HG03175 (cell line): ENCODE results near the gene RYR3.
"Not testable (repeated sequence)": the region's sequence is repeated elsewhere in the genome, so short reads cannot be mapped to it uniquely, and the experiment has no call there.

ENCODE experiments used
- ATAC-seq: cut with Tn5 transposase; IDR thresholded peaks from one replicate; pipeline ENCODE4 v1.9.1; 2021; ENCODE audit warnings: mild to moderate bottlenecking, moderate library complexity; ENCODE audit not compliant: unreplicated experiment

RYR3 gene

GRCh38 chr15:33810073-33810595 lies 499.4 kb downstream of the RYR3 start:
- ATAC-seq, result no peak

DNA sequence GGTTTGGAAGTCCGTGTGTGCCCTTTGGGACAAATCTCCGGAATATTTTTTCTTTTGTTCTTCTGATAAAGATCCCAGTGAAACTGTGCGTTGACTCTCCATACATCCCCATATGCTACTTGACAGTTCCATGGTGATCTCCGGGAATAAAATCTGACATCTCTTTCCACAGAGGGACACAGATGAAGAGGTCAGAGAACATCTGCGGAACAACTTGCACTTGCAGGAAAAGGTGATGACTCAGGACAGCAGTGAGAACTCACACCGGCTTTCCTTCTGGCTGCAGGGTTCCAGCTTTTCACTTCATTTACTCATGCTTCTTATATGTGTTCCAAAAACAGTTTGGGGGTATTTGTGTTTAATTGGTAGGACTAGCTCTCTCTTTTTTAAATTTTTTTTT lies 500.0 kb downstream of the RYR3 start:
- ATAC-seq, result no peak

GRCh38 chr15:33813891-33814290 lies 503.1 kb downstream of the RYR3 start:
- ATAC-seq, result no peak

- not testable (repeated sequence) for ATAC-seq
Observed at GRCh38 chr15:33819499-33819898, 508.7 kb downstream of the RYR3 start.

DNA sequence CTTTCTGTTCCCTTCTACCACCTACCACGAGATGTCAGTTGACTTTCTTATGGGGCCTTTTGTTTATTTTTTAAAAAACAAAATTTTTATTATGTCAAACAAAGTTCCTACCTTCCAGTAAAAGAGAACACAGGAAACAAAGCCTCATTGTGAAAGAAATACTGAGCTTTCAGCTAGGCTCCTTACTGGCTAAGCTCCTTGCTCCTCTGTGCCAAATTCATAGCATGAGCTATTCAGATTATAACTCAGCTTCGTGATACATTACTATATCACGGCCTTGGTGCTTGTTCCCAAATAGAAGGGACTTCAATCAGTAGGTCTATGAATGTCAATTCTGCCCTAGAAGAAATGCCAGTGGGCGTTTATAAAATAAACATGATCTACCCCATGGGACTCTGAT lies 511.7 kb downstream of the RYR3 start:
- ATAC-seq, result no peak

DNA sequence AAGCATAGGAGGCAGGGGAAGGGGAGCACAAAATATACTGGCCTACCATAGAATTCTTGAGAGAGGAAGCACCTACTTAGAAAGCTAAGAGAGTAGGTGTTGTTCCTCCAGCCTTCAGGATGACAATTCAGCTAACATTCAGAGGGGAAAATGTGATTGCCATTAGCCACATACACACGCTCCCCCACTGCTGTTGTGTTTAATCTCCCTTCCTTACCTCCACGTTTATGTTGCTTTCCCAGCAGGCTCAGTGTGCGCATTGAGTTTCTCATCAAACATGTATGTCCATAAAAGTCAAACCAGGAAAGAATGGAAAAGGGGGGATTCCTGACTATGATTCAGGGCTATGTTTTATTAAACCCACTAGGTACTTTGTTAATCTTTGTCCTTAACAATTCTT lies 512.4 kb downstream of the RYR3 start:
- ATAC-seq, result no peak

GRCh38 chr15:33825453-33825852 lies 514.7 kb downstream of the RYR3 start:
- no peak for ATAC-seq

- no peak for ATAC-seq
Observed at GRCh38 chr15:33826201-33826600, 515.4 kb downstream of the RYR3 start.

DNA sequence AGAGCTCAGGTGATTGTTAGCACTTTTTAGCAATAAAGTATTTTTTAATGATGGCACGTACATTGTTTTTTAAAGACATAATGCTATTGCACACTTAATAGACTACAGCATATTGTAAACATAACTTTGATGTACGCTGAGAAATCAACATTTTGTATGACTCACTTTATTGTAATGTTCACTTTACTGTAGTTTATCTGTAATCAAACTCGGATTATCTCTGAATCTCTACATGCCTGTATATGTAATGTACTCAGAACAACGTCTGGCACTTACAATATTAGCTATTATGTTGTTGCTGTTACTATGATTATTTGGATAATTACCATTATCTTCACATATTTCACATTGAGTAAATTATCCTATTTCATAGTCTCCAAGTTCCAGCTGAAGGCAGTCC lies 519.6 kb downstream of the RYR3 start:
- ATAC-seq, result no peak

DNA sequence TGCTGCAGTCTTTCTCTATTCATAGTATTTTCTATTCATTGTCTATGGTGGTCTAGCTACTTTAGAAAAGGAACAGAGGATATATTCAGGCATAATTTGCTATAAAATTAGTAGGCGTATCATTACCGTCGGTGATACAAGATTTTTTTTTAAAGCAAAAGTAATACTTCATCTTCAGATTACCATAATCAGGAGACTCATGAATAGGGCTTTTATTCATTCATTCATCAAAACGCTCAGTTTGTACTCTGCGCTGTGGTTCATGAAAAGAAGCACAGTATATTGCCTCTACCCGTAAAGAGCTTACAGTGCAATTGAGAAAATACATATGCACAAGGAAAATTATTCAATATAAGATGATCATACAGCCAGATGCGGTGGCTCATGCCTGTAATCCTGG lies 520.9 kb downstream of the RYR3 start:
- no peak for ATAC-seq

DNA sequence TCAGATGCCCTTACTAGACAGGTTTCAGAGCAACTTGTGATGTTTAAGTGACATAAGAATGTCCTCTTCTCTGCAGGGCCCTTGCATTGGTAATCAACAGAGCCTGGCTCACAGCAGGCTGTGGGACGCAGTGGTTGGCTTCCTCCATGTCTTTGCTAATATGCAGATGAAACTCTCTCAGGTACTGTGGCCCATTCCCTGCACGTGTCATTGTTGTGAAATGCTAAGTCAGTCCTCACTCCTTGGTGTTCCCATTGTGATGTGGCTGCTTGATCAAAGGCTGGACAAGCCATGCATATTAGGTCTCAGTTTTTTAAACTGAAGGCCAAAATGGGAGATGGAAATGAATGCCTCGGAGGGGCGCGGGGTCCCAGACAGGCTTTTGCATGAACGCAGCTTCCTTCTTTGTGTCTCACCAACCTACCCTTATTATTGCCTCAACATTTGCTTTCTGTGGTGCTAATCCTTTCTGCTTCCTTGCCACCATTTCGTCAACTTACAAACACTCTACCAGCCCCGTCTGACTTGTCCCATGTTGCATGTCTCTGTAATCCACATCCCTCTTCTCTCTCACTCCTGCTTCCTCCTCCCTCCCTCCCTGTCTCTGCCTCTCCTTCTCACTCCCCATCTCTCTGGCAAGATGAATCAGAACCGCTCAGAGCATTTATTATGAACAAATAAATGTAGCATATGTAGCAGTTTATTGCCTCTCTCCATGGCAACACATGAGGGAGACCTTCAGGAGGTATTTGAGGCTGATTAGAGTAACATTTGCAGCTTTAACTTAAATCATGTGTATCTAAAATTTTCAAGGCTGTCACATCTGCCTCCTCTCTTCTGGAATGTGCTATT lies 524.4 kb downstream of the RYR3 start:
- ATAC-seq, result no peak

DNA sequence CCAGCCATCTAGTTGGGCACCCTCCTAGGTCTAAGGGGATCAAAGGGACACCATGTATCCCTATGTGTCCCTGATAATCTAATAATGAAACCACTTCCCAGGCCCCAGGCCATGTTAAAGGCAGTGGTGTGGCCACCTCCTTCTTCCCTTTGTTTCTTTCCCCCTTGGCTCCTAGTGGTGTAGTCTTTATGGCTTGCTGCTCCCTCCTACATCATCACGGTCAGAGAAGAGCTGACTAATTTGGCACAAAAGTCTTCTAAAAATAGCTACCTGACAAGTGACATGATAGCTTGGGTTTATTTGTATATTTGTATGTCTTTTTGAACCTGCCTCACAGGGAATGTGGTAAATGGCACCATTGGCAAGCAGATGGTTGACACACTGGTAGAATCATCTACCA lies 526.5 kb downstream of the RYR3 start:
- ATAC-seq, result no peak

DNA sequence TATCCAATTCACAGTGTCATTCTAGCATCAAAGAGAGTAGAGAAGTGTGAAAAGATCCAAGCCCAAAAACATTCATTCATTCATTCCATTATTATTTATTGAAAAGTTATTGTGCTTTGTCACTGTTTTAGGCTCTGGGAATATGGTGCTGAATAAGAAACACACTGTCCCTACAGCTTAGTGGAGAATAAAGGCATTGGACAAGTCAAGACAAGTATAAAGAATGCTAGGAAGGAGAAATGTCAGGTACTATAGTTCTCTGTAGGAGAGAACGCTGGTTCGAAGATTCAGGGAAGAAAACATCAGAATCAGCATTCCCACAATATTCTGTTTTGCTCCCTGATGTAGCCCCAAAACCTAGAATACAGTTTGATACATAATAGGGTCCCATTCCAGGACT lies 528.8 kb downstream of the RYR3 start:
- no peak for ATAC-seq

- ATAC-seq, result no peak
Observed at GRCh38 chr15:33840615-33841014, 529.8 kb downstream of the RYR3 start.

GRCh38 chr15:33844186-33844585 lies 533.4 kb downstream of the RYR3 start:
- ATAC-seq, result no peak

DNA sequence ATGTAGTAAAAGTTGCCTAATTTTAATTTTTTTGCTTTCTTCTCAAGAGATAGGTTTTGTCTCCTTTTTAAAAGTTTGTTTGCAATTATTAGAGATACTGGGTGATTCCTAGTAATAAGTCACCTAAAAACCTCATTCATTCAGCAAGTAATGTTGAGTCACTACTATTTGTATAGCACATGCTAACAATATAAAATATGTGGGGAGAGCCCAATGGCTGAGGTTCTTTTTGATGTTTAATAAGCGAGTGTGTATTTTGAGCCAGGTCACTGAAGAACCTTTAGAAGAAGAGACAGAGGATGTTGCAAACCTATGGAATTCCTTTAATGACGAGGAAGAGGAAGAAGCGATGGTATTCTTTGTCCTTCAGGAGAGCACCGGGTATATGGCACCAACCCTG lies 533.8 kb downstream of the RYR3 start:
- no peak for ATAC-seq

DNA sequence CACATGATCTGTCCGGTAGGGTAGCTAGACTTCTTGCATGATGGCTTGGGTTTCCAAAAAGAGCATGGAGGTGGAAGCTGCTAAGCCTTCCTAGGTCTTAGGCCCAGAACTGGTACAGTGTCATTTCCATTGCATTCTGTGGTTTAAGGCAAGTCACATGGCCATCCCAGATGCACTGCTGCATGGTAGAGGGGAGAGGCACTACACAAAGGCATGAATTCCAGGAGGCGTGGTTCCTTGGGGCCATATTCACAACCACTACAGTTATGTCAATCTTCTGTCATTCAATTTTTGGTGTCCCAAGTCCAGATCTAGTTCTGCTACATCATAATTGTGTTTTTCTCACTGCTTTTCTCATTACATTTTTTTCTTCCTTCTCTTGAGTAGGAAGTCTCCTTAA lies 535.4 kb downstream of the RYR3 start:
- ATAC-seq, result no peak

DNA sequence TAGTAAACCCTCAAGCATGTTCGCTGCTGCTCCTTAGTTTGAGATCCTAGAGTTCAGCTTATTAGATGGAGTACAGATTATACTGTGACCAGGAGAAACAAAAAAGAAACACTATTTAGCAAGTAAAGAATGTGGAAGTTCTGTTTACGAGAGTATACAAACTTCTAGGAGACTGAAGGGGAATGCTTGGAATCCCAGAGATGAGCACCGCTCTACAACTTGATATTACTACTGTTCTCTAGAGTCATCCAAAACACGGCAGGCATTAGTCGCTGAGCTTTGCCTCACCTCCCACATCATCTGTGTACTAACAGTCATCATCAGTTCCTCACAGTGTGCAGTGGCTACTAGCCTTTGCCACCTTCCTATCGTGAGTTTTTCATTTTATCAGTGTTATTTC lies 536.1 kb downstream of the RYR3 start:
- no peak for ATAC-seq

- ATAC-seq, result no peak
Observed at GRCh38 chr15:33848011-33848410, 537.2 kb downstream of the RYR3 start.

DNA sequence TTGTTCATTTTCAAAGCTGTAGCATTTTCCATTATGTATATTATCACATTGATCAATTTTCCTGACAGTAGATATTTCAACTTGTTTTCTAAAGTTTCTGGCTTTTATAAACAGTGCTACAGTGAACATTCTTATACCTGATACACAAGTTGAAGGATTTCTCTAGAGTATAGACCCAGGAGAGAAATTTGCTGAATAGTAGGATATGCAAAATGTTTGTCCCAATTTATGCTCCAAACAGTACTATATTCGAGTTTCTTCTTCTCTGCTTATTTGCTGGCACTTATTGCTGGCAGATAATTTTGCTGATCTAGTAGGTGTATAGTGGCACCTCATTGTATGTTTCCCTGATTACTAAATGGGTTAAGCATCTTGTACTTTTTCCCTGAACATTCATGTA lies 540.3 kb downstream of the RYR3 start:
- ATAC-seq, result no peak

- no peak for ATAC-seq
Observed at GRCh38 chr15:33852094-33852493, 541.3 kb downstream of the RYR3 start.

DNA sequence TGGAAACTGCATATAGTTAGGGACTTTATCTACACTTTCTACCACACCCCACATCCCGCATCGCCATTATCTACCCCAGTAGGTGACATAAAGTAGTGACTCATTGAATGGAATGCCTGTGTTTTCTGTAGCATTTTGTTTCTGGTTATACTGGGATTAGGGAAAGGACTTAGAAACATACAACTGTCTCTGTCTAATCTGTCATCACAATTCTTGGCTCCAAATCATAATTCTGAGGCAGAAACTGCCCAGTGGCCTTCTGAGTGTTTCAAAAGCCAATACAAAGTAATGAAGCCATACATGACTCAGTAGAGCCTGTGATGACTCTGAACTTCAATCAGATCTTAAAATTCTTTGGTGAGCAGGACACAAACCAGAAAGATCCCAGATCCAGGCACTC lies 541.8 kb downstream of the RYR3 start:
- ATAC-seq, result no peak

- ATAC-seq, result no peak
Observed at GRCh38 chr15:33857726-33858125, 547.0 kb downstream of the RYR3 start.
